ENCODE data around the gene MROH2A. TPM values are rescaled to one million over a fixed set of nuclear protein-coding genes. Genes with fewer than 3 reads are reported as not detected.

MROH2A gene
- total RNA-seq, 1 experiment from 2014 or later: 0.33 TPM

DNA sequence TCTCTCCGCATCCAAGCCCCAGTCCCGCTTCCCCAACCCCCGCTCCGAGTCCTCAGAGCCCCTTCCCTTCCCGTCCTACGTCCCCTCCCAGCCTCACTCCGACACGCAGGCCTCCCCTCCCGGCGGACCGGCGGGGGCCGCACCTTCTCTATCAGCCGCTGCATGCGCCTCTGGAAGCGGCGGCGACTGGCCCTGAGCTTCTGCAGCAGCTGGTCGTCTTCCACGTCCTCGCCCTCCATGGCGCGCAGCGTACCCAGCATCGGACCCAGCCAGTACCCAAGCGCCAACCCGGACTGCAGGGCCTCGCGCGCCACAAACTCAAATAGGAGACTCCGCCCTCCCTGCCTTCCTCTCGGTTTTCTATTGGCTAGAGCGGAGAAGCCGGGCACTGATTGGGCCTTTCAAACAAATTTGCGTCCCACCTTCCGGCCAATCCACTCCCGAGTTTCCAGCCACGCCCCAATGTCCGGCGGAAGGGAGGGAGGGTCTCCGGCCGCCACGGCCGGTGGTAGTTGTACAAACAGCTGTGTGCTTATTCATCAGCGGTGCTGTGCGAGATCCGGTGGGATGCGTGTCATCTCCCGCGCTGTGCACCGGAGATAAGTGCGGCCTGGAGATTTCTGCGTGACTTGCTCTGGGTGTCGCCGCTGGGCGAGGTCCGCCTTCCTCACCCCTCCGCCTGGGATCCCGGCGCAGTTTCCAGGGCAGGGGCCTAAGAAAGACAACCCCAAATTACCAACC is 76.3 kb downstream of the MROH2A start, which contains the start of gene HJURP:
HJURP (minus strand) TSS at position 295 of the 741 bp plus-strand sequence; CDS start at position 260, 35 bp downstream.
- CTCF ChIA-PET: interaction anchor here (0.8 kb wide), 1 partner anchor 120 kb away, joined by 4 read pairs; no protein-coding TSS in a partner anchor

GRCh38 chr2:233855345-233855744 is 77.2 kb downstream of the MROH2A start:
- DNase-seq: no peak
- no peak overlapping the region for H3K27ac Mint-ChIP-seq (ENCODE audit: unreplicated experiment)
- BruUV-seq (replicated peaks): no TSS peak
- intact Hi-C loops (cut with micrococcal nuclease; ENCODE audit: unreplicated experiment): loop anchor here (5.0 to 10.0 kb wide), 4 partner anchors 119 to 692 kb away; no protein-coding TSS in a partner anchor
- CTCF ChIA-PET: interaction anchor here (0.8 kb wide), 1 partner anchor 119 kb away, joined by 4 read pairs; no protein-coding TSS in a partner anchor
- H3K27me3 Mint-ChIP-seq (ENCODE audit: unreplicated experiment): no peaks in the 10 kb centered on the region
- peaks cover 40% of the 10 kb centered on the region for H3K36me3 Mint-ChIP-seq (ENCODE audit: insufficient read depth, unreplicated experiment)
- peak overlapping the region; percentile 90 for H3K4me3 Mint-ChIP-seq (ENCODE audit: low read depth, unreplicated experiment)
- TF ChIP-seq, protein P1, sequence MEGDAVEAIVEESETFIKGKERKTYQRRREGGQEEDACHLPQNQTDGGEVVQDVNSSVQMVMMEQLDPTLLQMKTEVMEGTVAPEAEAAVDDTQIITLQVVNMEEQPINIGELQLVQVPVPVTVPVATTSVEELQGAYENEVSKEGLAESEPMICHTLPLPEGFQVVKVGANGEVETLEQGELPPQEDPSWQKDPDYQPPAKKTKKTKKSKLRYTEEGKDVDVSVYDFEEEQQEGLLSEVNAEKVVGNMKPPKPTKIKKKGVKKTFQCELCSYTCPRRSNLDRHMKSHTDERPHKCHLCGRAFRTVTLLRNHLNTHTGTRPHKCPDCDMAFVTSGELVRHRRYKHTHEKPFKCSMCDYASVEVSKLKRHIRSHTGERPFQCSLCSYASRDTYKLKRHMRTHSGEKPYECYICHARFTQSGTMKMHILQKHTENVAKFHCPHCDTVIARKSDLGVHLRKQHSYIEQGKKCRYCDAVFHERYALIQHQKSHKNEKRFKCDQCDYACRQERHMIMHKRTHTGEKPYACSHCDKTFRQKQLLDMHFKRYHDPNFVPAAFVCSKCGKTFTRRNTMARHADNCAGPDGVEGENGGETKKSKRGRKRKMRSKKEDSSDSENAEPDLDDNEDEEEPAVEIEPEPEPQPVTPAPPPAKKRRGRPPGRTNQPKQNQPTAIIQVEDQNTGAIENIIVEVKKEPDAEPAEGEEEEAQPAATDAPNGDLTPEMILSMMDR (IDR thresholded peaks at IDR 0.05; ENCODE audit: unreplicated experiment): no peak
- no peaks in the 10 kb centered on the region for H3K9me3 Mint-ChIP-seq (ENCODE audit: low read depth, unreplicated experiment)
- H3K4me1 Mint-ChIP-seq (ENCODE audit: low read depth, unreplicated experiment): peaks cover 27% of the 10 kb centered on the region

More for the DNA sequence above, 76.3 kb downstream of the MROH2A start, which contains the start of gene HJURP:
- peaks cover 50% of the 10 kb centered on the region for H3K36me3 Mint-ChIP-seq (ENCODE audit: insufficient read depth, unreplicated experiment)
- peak within 1 kb of the TSS; percentile 90 for H3K4me3 Mint-ChIP-seq (ENCODE audit: low read depth, unreplicated experiment)
- H3K9me3 Mint-ChIP-seq (ENCODE audit: low read depth, unreplicated experiment): no peaks in the 10 kb centered on the region
- H3K27ac Mint-ChIP-seq (ENCODE audit: unreplicated experiment): peak within 1 kb of the TSS; percentile 88
- H3K27me3 Mint-ChIP-seq (ENCODE audit: unreplicated experiment): no peaks in the 10 kb centered on the region
- peak; percentile 94 for DNase-seq
- H3K4me1 Mint-ChIP-seq (ENCODE audit: low read depth, unreplicated experiment): peaks cover 27% of the 10 kb centered on the region
- no TSS peak for BruUV-seq (replicated peaks)
- TF ChIP-seq, protein P1 (IDR thresholded peaks at IDR 0.05; ENCODE audit: unreplicated experiment): no peak
- intact Hi-C loops (cut with micrococcal nuclease; ENCODE audit: unreplicated experiment): loop anchor here (1.0 to 10.0 kb wide), 3 partner anchors 61 to 240 kb away; no protein-coding TSS in a partner anchor

DNA sequence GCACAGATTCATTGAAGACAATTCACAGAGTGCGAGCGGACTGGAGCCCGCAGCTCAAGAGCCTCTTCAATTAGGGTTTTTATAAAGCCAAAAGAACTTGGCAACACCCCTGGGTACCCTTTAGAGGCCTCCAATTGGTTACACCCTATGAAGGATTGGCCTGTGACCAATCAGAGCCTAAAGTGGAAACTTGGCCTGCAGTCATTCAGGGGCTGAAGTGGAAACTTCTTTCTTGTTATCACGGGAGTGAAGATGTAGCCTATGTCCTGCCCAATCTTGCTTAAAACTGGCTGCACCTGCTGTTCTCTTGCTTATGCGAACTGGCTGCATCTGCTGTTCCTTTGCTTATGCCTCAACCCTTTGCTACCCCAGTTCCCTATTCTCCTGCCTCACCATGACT is 78.1 kb downstream of the MROH2A start:
- no peak overlapping the region for H3K4me3 Mint-ChIP-seq (ENCODE audit: low read depth, unreplicated experiment)
- no TSS peak for BruUV-seq (replicated peaks)
- intact Hi-C loops (cut with micrococcal nuclease; ENCODE audit: unreplicated experiment): loop anchor here (5.0 to 10.0 kb wide), 4 partner anchors 119 to 691 kb away; no protein-coding TSS in a partner anchor
- no peak overlapping the region for H3K27ac Mint-ChIP-seq (ENCODE audit: unreplicated experiment)
- no peaks in the 10 kb centered on the region for H3K27me3 Mint-ChIP-seq (ENCODE audit: unreplicated experiment)
- TF ChIP-seq, protein P1 (IDR thresholded peaks at IDR 0.05; ENCODE audit: unreplicated experiment): no peak
- peaks cover 38% of the 10 kb centered on the region for H3K36me3 Mint-ChIP-seq (ENCODE audit: insufficient read depth, unreplicated experiment)
- H3K4me1 Mint-ChIP-seq (ENCODE audit: low read depth, unreplicated experiment): peaks cover 27% of the 10 kb centered on the region
- DNase-seq: no peak
- H3K9me3 Mint-ChIP-seq (ENCODE audit: low read depth, unreplicated experiment): no peaks in the 10 kb centered on the region
- CTCF ChIA-PET: interaction anchor here (2.4 kb wide), 1 partner anchor 73 kb away, joined by 9 read pairs; no protein-coding TSS in a partner anchor

DNA sequence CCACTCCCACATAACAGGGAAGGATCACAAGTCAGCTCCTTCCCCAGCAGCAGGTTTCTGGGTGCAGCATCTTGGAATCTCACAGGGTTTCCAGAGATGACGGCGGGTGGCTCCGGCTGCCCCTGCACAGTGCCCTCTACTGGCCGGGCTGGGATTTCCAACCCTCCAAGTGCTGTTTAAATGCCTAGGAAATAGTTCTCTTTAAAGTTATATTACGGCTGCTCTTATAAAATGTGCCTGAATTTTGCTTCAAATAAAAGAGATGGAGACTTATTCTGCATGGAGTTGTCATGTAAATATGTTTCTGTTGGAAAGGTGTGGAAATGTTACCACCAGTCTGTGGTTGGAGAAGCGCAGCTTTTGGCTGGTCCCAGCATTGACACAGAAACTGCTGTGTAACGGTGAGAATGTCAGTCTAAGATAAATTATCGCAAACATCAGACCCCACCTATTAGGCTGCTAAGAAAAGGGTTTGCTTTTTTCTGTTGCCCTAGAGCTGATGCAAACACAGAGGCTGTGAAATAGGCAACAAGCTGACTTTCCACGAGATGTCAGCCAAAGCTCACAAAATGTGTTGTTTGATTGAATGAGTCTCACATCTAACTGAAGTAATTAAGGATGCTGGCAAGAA is 79.5 kb downstream of the MROH2A start:
- DNase-seq: peak; percentile 83
- CTCF ChIA-PET: interaction anchor here (0.7 to 2.4 kb wide), 9 partner anchors 55 to 688 kb away, joined by 3 to 16 read pairs (median 4); no protein-coding TSS in a partner anchor
- BruUV-seq (replicated peaks): no TSS peak
- Mint-ChIP-seq H3K9me3 (ENCODE audit: low read depth, unreplicated experiment) (no peaks in the 10 kb centered on the region), H3K4me3 (ENCODE audit: low read depth, unreplicated experiment) (no peak overlapping the region), H3K27me3 (ENCODE audit: unreplicated experiment) (no peaks in the 10 kb centered on the region), H3K27ac (ENCODE audit: unreplicated experiment) (no peak overlapping the region), H3K4me1 (ENCODE audit: low read depth, unreplicated experiment) (peaks cover 14% of the 10 kb centered on the region), H3K36me3 (ENCODE audit: insufficient read depth, unreplicated experiment) (peaks cover 25% of the 10 kb centered on the region)
- intact Hi-C loops (cut with micrococcal nuclease; ENCODE audit: unreplicated experiment): loop anchor here (5.0 to 10.0 kb wide), 4 partner anchors 117 to 690 kb away; no protein-coding TSS in a partner anchor
- TF ChIP-seq, protein P1 (IDR thresholded peaks at IDR 0.05; ENCODE audit: unreplicated experiment): peak; percentile 78
